HCT116 (cell line): ENCODE measurements around the gene MARCKS. TPM values are rescaled to one million over a fixed set of nuclear protein-coding genes. Genes with fewer than 3 reads are reported as not detected.

Source experiments
- ATAC-seq: fragments of 200-7000 bp; cut with Tn5 transposase; 2 replicates; pipeline ENCODE4 v1.9.1; 2020; ENCODE audit warnings: mild to moderate bottlenecking, moderate library complexity
- BruUV-seq: library from RNA; stranded (reverse); fragments of 400-500 nt; replicated peaks from 2 replicates; lab custom pipeline; 2021; lab: Mats Ljungman, UMichigan
- CTCF ChIA-PET: fragments of 300-600 bp; sonication (Branson Sonifier 250); formaldehyde crosslinking; loops from one replicate; lab custom pipeline; 2021; ENCODE audit warnings: antibody characterized with exemption; lab: Charles Lee
- POLR2A ChIA-PET: fragments of 300-600, 350-600 bp; sonication (Branson Sonifier 250); formaldehyde crosslinking; loops from one replicate; lab custom pipeline; 2021; ENCODE audit warnings: antibody characterized with exemption; lab: Charles Lee
- RAD21 ChIA-PET, 2 experiments: fragments of 300-600 bp; sonication (Branson Sonifier 250); formaldehyde crosslinking; loops; one replicate each; lab custom pipeline; 2023; ENCODE audit warnings: low total read pairs in 2 of 2; ENCODE audit not compliant: uncharacterized antibody in 2 of 2, unreplicated experiment in 2 of 2, low non-redundant PET in 1 of 2; lab: Charles Lee
- DNase-seq: peaks from one replicate; pipeline ENCODE4 v3.0.0-alpha.2; 2010; ENCODE audit warnings: low read depth, low spot score
- H2AFZ ChIP-seq: fragments of 200-600 bp; shearing (Covaris generic), sonication (generic); 2 replicates; pipeline ENCODE4 v1.6.1; 2017; ENCODE audit warnings: low read depth, mixed run types, mixed read lengths, antibody characterized with exemption, low read length; ENCODE audit not compliant: poor library complexity, severe bottlenecking
- H3K27ac ChIP-seq: 2 replicates; pipeline ENCODE4 v1.5.1; 2012; ENCODE audit warnings: low read depth, low read length
- H3K27me3 ChIP-seq: fragments of 200-600 bp; sonication (generic); 2 replicates; pipeline ENCODE4 v1.6.1; 2016; ENCODE audit warnings: mixed run types, low read length, mixed read lengths; ENCODE audit not compliant: insufficient read depth
- H3K36me3 ChIP-seq, 2 experiments: fragments of 200-500 bp in 1 of 2; fragments of 200-600 bp in 1 of 2; sonication (Bioruptor generic) in 1 of 2; sonication (generic) in 1 of 2; 2 replicates each; pipeline versions ENCODE4 v1.5.1 to v1.6.1; 2014 to 2016; ENCODE audit warnings: low read length in 2 of 2, inconsistent platforms in 1 of 2, mixed read lengths in 1 of 2, mixed run types in 1 of 2; ENCODE audit not compliant: insufficient read depth in 2 of 2, control insufficient read depth in 1 of 2
- H3K4me1 ChIP-seq, 2 experiments: fragments of 200-600 bp in 1 of 2; sonication (generic) in 1 of 2; 2 replicates each; pipeline versions ENCODE4 v1.5.1 to v1.6.1; 2012 to 2017; ENCODE audit warnings: low read length in 2 of 2, inconsistent platforms in 1 of 2, mild to moderate bottlenecking in 1 of 2, mixed read lengths in 1 of 2, mixed run types in 1 of 2, moderate library complexity in 1 of 2; ENCODE audit not compliant: insufficient read depth in 2 of 2, control insufficient read depth in 1 of 2
- H3K4me2 ChIP-seq: fragments of 200-600 bp; sonication (generic); 2 replicates; pipeline ENCODE4 v1.6.1; 2017; ENCODE audit warnings: mixed run types, low read length, mixed read lengths
- H3K4me3 ChIP-seq, 2 experiments: fragments of 200-600 bp in 1 of 2; sonication (generic) in 1 of 2; replicated peaks in 1 of 2; 2 replicates each; pipeline ENCODE4 v1.5.1; 2011 to 2016; ENCODE audit warnings: low read length in 2 of 2, control low read depth in 1 of 2, low read depth in 1 of 2, mild to moderate bottlenecking in 1 of 2, mixed read lengths in 1 of 2, mixed run types in 1 of 2
- H3K79me2 ChIP-seq: fragments of 200-600 bp; sonication (generic); 2 replicates; pipeline ENCODE4 v1.6.1; 2017; ENCODE audit warnings: mild to moderate bottlenecking, mixed run types, low read length, moderate library complexity, mixed read lengths; ENCODE audit not compliant: insufficient read depth
- H3K9ac ChIP-seq: fragments of 200-600 bp; sonication (generic); 2 replicates; pipeline ENCODE4 v1.6.1; 2016; ENCODE audit warnings: low read length, mixed read lengths
- H3K9me2 ChIP-seq: fragments of 200-600 bp; sonication (generic), shearing (Covaris generic); 2 replicates; pipeline ENCODE4 v1.6.1; 2017; ENCODE audit warnings: mixed run types, mild to moderate bottlenecking, moderate library complexity; ENCODE audit not compliant: insufficient read depth
- H3K9me3 ChIP-seq, 2 experiments: fragments of 200-500 bp in 1 of 2; fragments of 200-600 bp in 1 of 2; sonication (Bioruptor generic) in 1 of 2; sonication (generic) in 1 of 2; 2 replicates each; pipeline ENCODE4 v1.6.1; 2014 to 2017; ENCODE audit warnings: low read length in 2 of 2, mixed read lengths in 2 of 2, inconsistent platforms in 1 of 2, low read depth in 1 of 2, mild to moderate bottlenecking in 1 of 2, mixed run types in 1 of 2, moderate library complexity in 1 of 2; ENCODE audit not compliant: control insufficient read depth in 1 of 2, insufficient read depth in 1 of 2
- H4K20me1 ChIP-seq: fragments of 200-600 bp; sonication (generic), shearing (Covaris generic); 2 replicates; pipeline ENCODE4 v1.6.1; 2017; ENCODE audit warnings: mixed run types, mild to moderate bottlenecking, moderate library complexity; ENCODE audit not compliant: insufficient read depth
- CBX3 ChIP-seq: IDR thresholded peaks from 2 replicates; pipeline ENCODE4 v1.6.1; 2012; ENCODE audit warnings: low read depth
- CTCF ChIP-seq, 3 experiments: fragments of 200-600 bp in 1 of 3; sonication (generic) in 1 of 3; IDR thresholded peaks in 2 of 3; conservative IDR thresholded peaks in 1 of 3; 2 replicates each; pipeline ENCODE4 v1.5.1; 2012 to 2017; ENCODE audit warnings: low read depth in 2 of 3, low read length in 2 of 3, antibody characterized with exemption in 1 of 3, borderline replicate concordance in 1 of 3, control low read depth in 1 of 3, mild to moderate bottlenecking in 1 of 3, mixed read lengths in 1 of 3, mixed run types in 1 of 3, moderate library complexity in 1 of 3; ENCODE audit not compliant: insufficient read depth in 1 of 3
- EZH2phosphoT487 ChIP-seq: fragments of 200-600 bp; IDR thresholded peaks from 2 replicates; pipeline ENCODE4 v1.6.1; 2018; ENCODE audit warnings: antibody characterized with exemption, borderline replicate concordance
- FOSL1 ChIP-seq: IDR thresholded peaks from 2 replicates; pipeline ENCODE4 v1.6.1; 2012; ENCODE audit warnings: low read depth
- REST ChIP-seq: IDR thresholded peaks from 2 replicates; pipeline ENCODE4 v1.6.1; 2012; ENCODE audit warnings: low read depth
- TCF7L2 ChIP-seq: IDR thresholded peaks from 2 replicates; pipeline ENCODE4 v1.7.0; 2011; ENCODE audit warnings: borderline replicate concordance, inconsistent platforms; ENCODE audit not compliant: insufficient read depth, insufficient read length; ENCODE audit errors: extremely low read depth
- ZBTB33 ChIP-seq: IDR thresholded peaks from 2 replicates; pipeline ENCODE4 v1.6.1; 2011; ENCODE audit warnings: mild to moderate bottlenecking, low read length, moderate library complexity; ENCODE audit not compliant: insufficient replicate concordance; ENCODE audit errors: extremely low read depth
- ZFX ChIP-seq: fragments of 450-650 bp; IDR thresholded peaks from 2 replicates; pipeline ENCODE4 v1.6.1; 2017
- intact Hi-C: fragments of 100-400 bp; cut with micrococcal nuclease; formaldehyde crosslinking; loops from 2 replicates; pipeline ENCODE4 v1.10.0; 2022
- total RNA-seq: library from RNA; stranded (reverse); gene quantifications from one replicate; pipeline ENCODE4 v1.2.1, GENCODE V29; 2021; ENCODE audit not compliant: unreplicated experiment

MARCKS gene
- total RNA-seq, 1 experiment from 2014 or later, result 25.7 TPM

- H3K27ac ChIP-seq, result no peak overlapping the region
- H3K27me3 ChIP-seq, result no peaks in the 10 kb centered on the region
- CTCF ChIA-PET, result no interaction called here
- intact Hi-C loops, result no loop called here
- H3K36me3 ChIP-seq, result no peaks in the 10 kb centered on the region
- no peaks in the 10 kb centered on the region for H3K9me3 ChIP-seq
- H3K4me3 ChIP-seq, result no peak overlapping the region
- RAD21 ChIA-PET, result no interaction called here
- no peaks in the 10 kb centered on the region for H3K4me1 ChIP-seq
- TF ChIP-seq CBX3, result no peak
- no peaks in the 10 kb centered on the region for H3K9me2 ChIP-seq
- no peak for ATAC-seq
- H2AFZ ChIP-seq, result no peak overlapping the region
- H3K79me2 ChIP-seq, result no peaks in the 10 kb centered on the region
- no peak overlapping the region for H3K4me2 ChIP-seq
- H3K9ac ChIP-seq, result no peak overlapping the region
- BruUV-seq, result no TSS peak
- POLR2A ChIA-PET, result no interaction called here
- DNase-seq, result no peak
- H4K20me1 ChIP-seq, result no peaks in the 10 kb centered on the region
Measured at GRCh38 chr6:113830140-113830539, 27.0 kb upstream of the MARCKS start.

- Histone ChIP-seq H3K27ac (no peak overlapping the region), H4K20me1 (no peaks in the 10 kb centered on the region), H3K27me3 (no peaks in the 10 kb centered on the region), H3K79me2 (no peaks in the 10 kb centered on the region), H2AFZ (no peak overlapping the region), H3K4me1 (no peaks in the 10 kb centered on the region), H3K36me3 (no peaks in the 10 kb centered on the region), H3K4me2 (no peak overlapping the region)
- DNase-seq (no peak), ATAC-seq (no peak)
- no TSS peak for BruUV-seq
- ChIA-PET CTCF (no interaction called here), RAD21 (no interaction called here)
- intact Hi-C loops, result no loop called here
- no peak for TF ChIP-seq EZH2phosphoT487
- no peak for TF ChIP-seq ZBTB33
- TF ChIP-seq CTCF (IDR thresholded peaks at IDR 0.05 in 2 of 3, conservative IDR thresholded peaks at IDR 0.05 in 1 of 3; ENCODE audit: borderline replicate concordance in 1 of 3, insufficient read depth in 1 of 3, low read depth in 2 of 3, low read length in 2 of 3), result no peak
- no peak for TF ChIP-seq TCF7L2
- no peak for TF ChIP-seq ZFX
- TF ChIP-seq REST, result no peak
- no peak for TF ChIP-seq FOSL1
- TF ChIP-seq, all 23 proteins: peak for 0
- Histone ChIP-seq H3K9me2 (no peaks in the 10 kb centered on the region), H3K9me3 (no peaks in the 10 kb centered on the region), H3K9ac (no peak overlapping the region), H3K4me3 (no peak overlapping the region)
- POLR2A ChIA-PET, result no interaction called here
Measured at GRCh38 chr6:113833537-113833936, 23.6 kb upstream of the MARCKS start.
